ENCODE results near the gene NCKAP5.
"Not testable (repeated sequence)": the region's sequence is repeated elsewhere in the genome, so short reads cannot be mapped to it uniquely, and the experiment has no call there.

Gene NCKAP5

DNA sequence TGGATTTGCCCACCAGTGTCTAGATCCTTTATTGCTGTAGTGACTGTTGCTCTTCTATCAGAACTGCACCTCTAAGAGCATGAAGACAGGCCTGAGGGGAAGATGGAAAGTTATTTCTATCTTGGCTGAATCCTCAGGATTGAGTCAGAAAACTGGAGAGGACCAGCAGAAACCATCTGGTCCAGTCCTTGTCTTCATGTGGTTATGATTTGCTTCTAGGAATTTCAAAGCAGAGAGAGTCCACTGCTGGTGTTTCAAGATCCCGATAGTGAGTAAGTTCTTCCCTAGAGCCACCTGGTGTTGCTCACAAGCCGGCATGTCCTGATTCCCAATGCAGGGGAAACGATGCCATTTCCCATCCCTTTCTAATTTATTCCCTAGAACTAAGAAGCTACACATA is 84.2 kb downstream of the NCKAP5 start:
- intact Hi-C loops (cut with DNase I), result no loop called here
- no peak for DNase-seq

DNA sequence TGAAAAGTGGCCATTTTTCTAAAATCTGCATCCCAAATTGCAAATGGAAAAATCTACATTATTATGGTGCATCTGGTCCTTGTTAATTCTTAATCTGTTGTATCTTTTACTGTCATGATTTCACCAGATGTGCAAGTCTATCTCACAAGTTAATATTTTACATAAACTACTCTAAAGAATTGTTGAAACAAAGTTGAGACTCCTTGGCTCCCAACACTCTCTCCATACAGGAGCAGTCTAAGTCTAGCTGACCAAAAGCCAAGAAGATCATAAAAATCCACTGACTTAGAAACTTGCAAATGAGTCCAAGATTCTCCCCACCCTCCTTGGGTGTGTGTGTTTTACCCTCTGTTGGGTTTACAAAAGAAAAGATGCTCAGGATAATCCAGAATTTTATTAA is 85.1 kb downstream of the NCKAP5 start:
- DNase-seq, result no peak

DNA sequence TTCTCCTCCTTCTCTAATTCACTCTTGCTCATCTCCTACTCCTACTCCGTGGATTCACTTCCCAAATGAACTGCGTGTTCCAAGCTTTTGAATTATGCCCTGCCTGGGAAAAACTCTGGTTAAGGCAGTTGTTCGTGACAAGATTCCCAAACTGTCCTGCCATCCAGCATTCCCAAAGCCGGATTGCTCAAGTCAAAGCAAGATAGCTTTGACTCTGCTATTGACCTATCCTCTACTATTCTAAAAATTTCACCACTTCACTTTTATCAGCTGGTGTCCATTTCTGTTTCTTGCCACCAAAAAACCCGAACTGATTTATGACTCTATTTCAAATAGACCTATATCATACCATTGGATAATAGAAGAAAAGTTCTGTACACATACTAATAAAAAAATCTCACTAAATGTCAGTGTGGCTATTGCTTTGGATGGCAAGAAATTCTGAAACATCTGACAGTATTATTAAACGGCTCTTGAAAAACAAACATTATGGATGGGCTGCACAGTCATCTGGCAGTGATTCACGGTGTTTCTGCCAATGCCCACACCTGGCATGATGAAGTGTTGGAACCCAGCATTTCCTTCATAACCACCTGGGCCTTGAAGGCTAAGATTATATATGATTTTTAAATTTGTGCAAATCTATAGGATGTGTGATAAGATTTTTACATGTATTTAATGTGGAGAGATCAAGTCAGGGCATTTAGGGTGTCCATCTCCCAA is 87.4 kb downstream of the NCKAP5 start:
- intact Hi-C loops (cut with DNase I), result no loop called here
- DNase-seq, result no peak

More for the DNA sequence above, 85.1 kb downstream of the NCKAP5 start:
- intact Hi-C loops (cut with DNase I), result no loop called here

DNA sequence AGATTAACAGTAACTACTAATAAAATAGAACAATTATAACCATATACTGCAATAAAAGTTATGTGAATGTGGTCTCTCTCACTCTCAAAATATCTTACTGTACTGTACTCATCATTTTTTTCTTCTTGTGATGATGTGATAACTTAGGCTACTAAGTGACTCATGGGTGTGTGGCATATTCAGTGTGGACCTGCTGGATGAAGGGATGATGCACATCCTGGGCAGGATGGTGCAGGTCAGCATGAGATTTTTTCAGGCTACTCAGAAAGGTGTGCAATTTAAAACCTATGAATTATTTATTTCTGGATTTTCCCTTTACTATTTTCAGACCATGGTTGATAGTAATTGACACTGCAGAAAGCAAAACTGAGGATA is 90.7 kb downstream of the NCKAP5 start:
- DNase-seq, result no peak
- intact Hi-C loops (cut with DNase I), result no loop called here

DNA sequence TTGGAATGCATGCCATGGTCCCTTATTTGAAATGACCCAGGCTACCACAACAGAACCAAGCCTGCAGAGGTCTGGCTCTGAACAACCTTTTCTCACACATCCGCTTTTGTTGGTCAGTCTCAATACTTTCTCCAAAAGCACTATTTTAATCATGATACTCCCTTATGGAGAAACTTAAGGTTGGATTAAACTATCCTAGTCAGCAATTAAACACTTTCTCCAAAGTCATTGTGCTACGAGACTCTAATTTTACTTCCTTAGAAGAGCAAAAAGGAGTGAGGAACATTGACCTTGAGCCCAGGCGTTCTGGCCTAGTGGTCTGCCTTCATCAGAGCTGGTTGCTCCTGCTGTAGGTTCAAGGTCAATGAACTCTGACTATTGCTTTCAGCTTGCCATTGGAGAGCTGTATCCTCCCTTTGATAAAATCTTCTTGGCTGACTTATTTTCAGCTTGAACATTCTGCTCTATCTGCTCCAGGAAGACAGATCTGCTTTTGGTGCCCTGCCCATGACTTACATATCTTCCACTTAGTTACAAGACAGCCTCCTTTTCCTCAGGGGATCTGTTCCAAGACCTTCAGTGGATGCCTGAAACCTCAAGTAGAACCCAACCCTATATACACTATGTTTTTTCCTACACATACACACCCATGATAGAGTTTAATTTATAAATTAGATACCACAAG is 91.2 kb downstream of the NCKAP5 start:
- DNase-seq, result no peak
- intact Hi-C loops (cut with DNase I), result no loop called here

DNA sequence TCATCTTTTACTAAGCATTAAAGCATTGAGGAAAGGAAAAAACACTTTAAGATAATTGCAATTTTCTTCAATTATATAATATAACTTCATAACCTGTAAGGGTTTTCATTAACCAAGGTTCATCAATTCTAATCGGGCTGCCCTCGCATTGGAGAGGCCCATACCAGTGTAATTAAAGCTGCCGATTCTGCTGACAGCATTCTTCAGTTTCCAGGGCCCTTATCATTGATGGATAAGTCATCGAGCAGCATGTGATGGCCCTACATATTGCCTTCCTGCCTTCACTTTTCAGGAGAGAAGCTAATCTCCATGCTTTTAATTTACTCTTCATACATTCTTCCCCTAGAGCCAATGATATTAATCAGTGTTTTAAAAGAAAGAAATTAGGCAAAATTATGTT is 92.0 kb downstream of the NCKAP5 start:
- intact Hi-C loops (cut with DNase I), result no loop called here
- DNase-seq, result no peak

DNA sequence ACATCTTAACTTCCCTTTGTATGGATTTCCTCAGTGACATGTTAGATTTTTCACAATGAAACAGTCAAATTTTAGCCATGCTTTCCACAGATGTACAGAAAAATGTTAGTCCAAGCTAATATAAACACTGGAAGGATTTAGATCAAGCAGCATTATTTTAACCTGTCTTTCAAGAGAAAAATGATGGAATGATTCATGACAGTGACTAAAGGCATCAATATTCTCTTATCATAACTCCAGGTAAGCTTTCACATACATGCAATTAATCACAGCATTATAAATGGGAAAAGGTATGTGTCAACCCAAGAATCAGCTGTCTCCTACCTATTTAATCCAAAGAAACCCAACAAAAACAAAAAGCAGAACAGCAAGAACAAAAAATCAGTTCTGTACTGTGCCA is 92.7 kb downstream of the NCKAP5 start:
- intact Hi-C loops (cut with DNase I), result no loop called here
- no peak for DNase-seq

DNA sequence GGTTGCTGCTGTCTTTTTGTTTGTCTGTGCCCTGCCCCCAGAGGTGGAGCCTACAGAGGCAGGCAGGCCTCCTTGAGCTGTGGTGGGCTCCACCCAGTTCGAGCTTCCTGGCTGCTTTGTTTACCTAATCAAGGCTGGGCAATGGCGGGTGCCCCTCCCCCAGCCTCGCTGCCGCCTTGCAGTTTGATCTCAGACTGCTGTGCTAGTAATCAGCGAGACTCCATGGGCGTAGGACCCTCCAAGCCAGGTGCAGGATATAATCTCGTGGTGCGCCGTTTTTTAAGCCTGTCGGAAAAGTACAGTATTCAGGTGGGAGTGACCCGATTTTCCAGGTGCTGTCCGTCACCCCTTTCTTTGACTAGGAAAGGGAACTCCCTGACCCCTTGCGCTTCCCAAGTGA is 97.8 kb downstream of the NCKAP5 start:
- intact Hi-C loops (cut with DNase I); DNase-seq: not testable (repeated sequence)

DNA sequence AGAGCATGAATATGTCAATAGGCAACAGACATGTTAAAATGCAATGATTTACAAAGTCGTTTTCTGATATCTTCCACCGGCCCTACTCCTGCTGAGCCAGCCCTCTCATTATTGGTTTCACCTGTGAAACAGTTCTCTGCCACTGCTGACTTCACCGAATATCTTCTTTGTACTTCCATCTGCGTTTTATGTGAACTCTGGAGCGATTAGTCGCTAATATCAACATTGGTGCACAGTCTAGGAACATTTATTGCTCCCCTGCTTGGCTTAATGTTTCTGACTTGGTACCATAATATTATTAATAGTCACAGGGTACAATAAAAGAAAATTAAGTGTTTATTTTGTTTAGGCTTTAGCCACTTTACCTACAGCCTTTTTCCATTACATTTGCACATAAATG is 105.5 kb downstream of the NCKAP5 start:
- no peak for DNase-seq
- intact Hi-C loops (cut with DNase I), result no loop called here

DNA sequence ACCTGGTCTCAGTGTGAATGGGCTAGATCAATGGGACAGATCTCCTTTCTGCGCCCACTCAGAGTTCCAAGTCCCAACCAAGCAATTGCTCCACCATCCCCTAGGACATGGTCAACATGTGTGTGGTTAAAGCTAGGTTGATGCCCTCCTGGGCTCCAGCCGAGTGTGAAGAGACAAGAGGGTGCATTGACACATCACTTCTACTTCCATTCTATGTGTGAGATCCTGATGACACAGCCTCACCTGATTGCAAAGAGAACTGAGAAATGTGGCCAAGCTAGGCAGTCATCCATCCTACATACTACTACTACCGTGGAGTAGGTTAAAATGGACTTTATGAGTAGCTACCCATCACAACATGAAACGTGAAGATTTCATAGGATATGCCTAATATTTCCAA is 106.8 kb downstream of the NCKAP5 start:
- no peak for DNase-seq
- intact Hi-C loops (cut with DNase I), result no loop called here

DNA sequence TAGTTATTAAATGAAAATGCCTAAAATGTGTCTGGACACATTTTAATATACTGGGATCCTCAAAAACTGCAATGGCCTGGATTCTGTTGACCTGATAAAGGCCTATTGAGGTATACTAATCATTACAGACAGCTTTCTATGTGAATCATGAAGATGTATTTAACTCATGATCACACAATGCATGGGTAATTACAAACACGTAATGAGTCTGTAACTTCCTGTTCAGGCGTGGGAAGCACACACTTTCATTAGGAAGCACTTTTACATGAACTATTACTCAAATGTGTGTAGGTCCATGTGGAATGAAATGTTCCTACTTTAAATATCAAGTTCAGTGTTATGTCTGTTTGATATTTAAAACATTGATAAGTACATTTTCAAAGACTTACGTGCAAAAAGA is 108.7 kb downstream of the NCKAP5 start:
- DNase-seq, result no peak
- intact Hi-C loops (cut with DNase I), result no loop called here

DNA sequence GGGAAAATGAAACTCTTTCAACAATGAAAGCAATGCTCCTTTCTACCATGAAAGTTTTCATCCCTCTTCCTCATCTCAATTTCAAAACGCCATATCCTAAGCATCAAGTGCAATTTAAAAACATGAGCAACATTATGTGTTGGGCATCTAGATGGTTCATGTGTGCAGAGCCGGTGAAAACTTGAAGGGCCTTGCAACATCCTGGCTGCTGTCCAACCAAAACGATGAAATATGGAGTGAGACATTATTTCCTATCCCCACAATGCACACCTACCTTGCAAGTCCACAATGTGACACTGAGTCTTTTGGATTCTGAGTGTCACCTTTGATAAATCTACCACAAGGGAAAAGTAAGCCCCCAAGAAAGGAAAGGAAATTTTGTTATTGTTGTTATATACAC is 110.0 kb downstream of the NCKAP5 start:
- intact Hi-C loops (cut with DNase I), result no loop called here
- DNase-seq, result no peak

DNA sequence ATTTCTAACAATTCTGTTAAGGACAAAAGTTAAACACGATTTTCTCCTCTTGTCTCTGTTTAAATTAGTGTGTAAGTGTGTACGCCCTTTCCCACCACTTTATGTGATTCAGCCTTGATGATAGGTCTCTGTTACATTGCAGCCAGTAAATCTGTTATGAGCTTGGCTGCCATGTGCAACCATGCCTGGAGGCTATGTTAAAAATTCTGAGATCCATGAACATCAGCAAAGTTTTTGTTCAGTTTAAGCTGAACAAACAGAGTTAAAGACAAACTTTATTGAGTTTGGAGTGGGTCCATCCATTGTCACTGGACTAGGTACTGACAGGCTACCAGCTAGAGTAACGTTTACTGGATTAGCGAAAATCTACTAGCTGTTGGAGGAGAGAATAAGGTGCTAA is 110.4 kb downstream of the NCKAP5 start:
- DNase-seq, result no peak

DNA sequence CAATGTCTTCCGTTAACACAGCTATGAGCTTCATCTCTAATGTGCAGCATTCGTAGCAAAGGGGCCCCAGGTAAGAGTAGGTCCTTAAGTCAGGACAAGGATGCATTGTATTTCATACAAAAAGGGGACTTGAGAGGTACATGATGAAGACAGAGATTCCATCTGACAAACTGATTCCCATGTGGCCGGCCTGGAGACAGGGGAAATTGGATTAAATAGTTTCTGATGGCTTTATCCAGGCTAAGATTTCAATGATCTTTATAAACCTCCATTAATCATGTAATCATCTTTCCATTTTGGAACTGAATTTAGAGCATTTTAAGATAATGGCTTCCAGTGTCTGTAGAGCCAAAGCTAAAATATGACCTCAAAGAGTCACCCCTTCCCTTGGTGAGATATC is 111.3 kb downstream of the NCKAP5 start:
- DNase-seq, result no peak
- intact Hi-C loops (cut with DNase I), result no loop called here

More for the DNA sequence above, 110.4 kb downstream of the NCKAP5 start:
- intact Hi-C loops (cut with DNase I), result no loop called here

DNA sequence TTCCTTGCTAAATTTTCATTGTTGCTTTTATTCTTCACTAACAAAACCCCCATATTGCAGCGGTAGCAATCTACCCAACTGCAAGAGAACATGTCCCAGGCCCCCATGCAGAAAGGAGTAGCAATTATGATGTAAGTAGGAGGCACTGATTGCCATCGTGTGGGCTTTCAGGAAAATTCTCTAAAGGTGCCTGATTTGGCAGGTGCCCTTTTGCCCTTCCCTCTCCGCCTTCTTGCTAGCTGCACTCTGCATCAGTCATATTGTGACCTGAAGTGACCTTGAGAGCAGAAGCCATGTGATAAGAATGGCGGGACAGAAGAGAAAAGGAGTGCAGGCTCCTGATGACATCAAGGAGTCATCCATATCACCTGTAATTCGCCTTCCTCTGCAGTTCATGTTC is 112.1 kb downstream of the NCKAP5 start:
- intact Hi-C loops (cut with DNase I), result no loop called here
- peak in 28 of 42 donors; percentile 4 to 73 (median 28) for DNase-seq

DNA sequence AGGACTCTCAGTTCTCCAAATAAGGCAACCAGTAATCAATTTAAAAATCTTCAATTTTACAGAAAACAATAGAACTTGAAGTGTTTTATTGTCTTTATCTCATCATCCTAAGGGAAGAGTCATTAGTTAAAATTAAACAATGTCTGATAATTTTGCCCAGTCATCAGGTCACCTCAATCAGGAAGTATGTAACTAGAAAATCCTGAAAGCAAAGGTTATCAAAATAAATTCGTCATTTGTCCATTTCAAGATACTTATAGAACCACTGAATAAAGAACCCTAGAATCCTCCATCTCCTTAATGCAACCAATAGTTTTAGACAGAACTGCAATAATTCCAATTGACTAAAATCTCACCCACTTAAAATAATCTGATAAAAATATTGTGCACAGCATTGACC is 115.2 kb downstream of the NCKAP5 start:
- intact Hi-C loops (cut with DNase I), result no loop called here

DNA sequence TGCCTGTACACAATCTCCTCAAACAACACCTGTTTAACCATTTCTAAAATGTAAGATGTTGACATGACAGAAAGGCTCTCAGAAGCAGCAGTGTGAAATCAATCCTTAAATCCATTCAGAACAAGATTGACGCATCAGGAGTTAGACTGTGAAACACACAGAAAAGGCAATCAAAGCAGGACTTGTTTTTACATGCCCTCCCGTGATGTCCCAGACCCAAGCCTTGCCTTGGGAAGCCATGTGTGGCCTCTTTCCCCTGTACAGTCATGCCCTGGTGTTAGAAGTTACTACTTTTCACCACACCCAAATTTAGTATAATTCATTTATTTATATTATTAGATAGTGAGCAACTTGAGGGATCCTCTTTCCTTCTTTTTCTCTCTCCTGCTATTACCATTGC is 115.7 kb downstream of the NCKAP5 start:
- intact Hi-C loops (cut with DNase I), result no loop called here
- no peak for DNase-seq

More for the DNA sequence above, 115.2 kb downstream of the NCKAP5 start:
- no peak for DNase-seq

DNA sequence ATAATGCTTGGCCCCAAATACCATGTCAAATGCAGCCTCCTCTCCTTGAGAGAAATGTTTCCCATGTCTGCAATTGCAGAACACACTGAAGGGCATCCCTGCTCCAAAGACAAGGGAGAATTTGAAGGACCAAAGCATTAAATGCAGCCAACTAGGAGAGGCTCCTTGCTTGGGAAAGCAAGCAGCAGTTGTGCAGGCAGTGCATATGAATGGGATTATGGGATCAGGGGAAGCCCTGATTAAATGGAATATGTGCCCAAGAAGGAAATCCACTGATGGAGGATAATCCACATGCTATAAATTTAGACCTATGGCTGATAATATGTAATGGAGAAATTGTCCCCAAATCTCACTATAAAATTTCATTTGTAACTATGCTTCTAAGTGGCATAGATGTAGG is 116.1 kb downstream of the NCKAP5 start:
- DNase-seq, result no peak
- intact Hi-C loops (cut with DNase I), result no loop called here

DNA sequence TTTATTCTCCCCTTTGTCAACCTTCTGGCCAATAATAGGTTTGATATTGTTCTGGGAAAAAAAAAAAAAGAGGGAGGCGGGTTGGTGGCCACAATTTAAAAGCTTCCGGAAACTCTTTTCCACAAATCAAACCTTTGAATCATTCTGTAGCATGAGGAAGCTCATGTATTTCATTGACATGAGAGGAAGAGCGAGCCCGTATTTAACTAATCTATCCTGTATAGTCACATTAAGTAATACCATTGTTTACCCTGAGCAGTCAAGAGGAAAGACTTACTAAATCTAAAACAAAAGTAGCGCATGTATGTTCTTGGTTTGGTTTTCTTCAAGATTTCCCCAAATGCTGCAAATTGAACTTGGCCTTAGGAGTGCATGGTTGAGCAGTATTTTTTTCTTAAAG is 120.1 kb downstream of the NCKAP5 start:
- intact Hi-C loops (cut with DNase I), result no loop called here
- DNase-seq, result no peak

DNA sequence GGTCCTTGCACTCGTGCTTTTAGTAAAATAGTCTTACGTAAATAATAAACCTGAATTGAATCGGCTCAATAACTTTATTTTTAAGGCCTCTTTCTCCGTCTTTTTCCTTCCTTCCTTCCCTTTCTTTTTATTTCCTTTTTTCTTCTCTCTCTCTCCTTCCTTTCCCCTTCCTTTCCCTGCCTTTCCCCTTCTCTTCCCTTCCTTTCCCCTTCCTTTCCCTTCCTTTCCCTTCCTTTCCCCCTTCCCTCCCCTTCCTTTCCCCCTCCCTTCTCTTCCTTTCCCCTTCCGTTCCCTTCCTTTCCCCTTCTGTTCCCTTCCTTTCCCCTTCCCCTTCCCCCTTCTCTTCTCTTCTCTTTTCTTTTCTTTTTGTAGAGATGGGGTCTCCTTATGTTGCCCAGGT is 121.0 kb downstream of the NCKAP5 start:
- no peak for DNase-seq
- intact Hi-C loops (cut with DNase I), result no loop called here

DNA sequence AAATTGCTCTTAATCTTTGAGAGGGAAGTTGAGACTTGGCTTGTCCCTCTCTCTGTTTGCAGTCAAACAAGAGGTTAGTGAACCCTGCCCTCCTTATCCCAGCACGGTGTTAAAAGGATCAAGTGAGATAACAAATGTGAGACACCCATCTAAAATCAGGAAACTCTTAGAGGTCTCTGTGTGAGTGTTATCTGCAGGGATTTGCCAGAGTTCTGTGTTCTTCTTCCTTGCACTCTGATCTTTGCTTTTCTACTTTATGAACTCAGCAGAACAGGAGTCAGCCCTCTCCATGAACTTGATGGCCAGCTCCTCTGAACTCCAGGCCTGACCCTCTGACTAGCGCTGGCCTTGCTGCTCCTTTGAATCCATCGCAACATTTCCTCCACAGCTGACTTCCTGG is 123.8 kb downstream of the NCKAP5 start:
- no peak for DNase-seq
- intact Hi-C loops (cut with DNase I), result no loop called here
